ENCODE data around the gene SESN1. TPM values are rescaled to one million over a fixed set of nuclear protein-coding genes. Genes with fewer than 3 reads are reported as not detected.

The SESN1 gene
- total RNA-seq, 2 experiments from 2014 or later: 22.1 to 23.3 TPM

DNA sequence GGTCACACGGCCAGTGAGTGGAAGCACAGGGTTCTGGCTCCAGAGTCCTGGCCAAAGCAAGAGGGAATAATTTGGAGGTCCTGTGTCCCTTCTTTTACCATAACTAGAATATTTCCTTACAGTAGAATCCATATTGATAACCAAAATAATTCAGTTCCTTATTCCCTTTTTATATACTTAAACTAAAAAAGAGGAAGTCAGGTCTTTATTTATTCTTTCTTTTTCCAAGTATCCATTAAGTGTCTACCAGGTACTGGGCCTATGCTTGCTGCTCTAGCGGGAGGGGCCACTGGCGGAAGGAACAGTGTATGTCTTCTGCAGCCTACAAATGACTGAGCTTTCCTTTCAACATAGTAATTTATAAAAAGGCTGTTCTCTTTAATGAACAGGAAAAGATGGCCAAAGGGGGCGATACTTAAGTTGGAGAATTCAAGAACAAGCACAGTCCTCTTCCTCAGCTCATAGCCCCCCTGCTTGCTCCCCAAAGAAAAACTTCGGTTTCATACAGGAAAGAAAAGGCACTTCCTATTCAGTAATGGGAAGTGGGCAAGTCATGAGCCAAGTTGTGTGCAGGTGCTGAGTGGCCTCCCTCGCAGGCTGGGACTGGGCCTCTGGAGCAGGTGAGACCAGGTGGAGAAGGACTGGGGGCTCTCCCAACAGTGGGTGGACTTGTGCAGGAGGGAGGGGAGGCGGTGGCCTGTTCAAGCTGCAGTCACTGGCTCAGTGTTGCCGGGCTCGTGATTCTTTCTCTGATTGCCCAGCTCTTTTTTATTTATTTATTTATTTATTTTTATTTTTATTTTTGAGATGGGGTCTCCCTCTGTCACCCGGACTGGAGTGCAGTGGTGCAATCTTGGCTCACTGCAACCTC, 135.5 kb downstream of the SESN1 start:
- H3K9me3 Mint-ChIP-seq: no peaks in the 10 kb centered on the region
- ChIA-PET CTCF (interaction anchor here (0.8 to 1.5 kb wide), 2 partner anchors 51 to 114 kb away, joined by 3 read pairs; no protein-coding TSS in a partner anchor), POLR2A (no interaction called here)
- intact Hi-C loops (cut with micrococcal nuclease): no loop called here
- TF ChIP-seq, protein P1, sequence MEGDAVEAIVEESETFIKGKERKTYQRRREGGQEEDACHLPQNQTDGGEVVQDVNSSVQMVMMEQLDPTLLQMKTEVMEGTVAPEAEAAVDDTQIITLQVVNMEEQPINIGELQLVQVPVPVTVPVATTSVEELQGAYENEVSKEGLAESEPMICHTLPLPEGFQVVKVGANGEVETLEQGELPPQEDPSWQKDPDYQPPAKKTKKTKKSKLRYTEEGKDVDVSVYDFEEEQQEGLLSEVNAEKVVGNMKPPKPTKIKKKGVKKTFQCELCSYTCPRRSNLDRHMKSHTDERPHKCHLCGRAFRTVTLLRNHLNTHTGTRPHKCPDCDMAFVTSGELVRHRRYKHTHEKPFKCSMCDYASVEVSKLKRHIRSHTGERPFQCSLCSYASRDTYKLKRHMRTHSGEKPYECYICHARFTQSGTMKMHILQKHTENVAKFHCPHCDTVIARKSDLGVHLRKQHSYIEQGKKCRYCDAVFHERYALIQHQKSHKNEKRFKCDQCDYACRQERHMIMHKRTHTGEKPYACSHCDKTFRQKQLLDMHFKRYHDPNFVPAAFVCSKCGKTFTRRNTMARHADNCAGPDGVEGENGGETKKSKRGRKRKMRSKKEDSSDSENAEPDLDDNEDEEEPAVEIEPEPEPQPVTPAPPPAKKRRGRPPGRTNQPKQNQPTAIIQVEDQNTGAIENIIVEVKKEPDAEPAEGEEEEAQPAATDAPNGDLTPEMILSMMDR (IDR thresholded peaks at IDR 0.05): no peak
- no peaks in the 10 kb centered on the region for H3K36me3 Mint-ChIP-seq (ENCODE audit: low read depth)
- H3K4me3 Mint-ChIP-seq: no peak overlapping the region
- DNase-seq (no peak), ATAC-seq (no peak)
- peaks cover 18% of the 10 kb centered on the region for H3K4me1 Mint-ChIP-seq (ENCODE audit: low read depth)
- no peak overlapping the region for H3K27ac Mint-ChIP-seq
- H3K27me3 Mint-ChIP-seq: no peaks in the 10 kb centered on the region

DNA sequence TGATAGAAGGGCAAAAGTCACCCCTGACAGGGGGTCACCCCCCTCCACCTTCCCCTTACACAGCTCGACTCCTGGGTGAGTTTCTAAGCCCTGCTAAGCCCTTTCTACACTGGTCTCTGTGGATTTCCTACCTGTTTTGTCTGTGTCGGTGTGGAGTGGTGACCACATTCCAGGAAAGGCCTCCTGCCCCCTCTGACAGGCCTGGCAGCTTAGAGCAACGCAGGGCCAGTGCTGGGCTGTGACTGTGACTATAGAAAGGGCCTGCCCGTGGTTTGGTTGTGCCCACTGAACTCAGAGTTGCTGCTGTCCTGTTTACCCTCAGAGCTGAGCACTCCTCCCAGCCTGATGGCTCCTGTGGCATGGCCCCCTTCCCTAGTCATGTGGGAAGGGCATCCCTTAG, 137.4 kb downstream of the SESN1 start:
- no peak for DNase-seq
- ChIA-PET CTCF (interaction anchor here (0.5 to 2.0 kb wide), 2 partner anchors 14 to 333 kb away, joined by 3 to 5 read pairs; no protein-coding TSS in a partner anchor), POLR2A (interaction anchor here (1.2 kb wide), 1 partner anchor 36 kb away, joined by 4 read pairs; no protein-coding TSS in a partner anchor)
- H3K4me1 Mint-ChIP-seq (ENCODE audit: low read depth): peaks cover 18% of the 10 kb centered on the region
- no peaks in the 10 kb centered on the region for H3K36me3 Mint-ChIP-seq (ENCODE audit: low read depth)
- no peak overlapping the region for H3K4me3 Mint-ChIP-seq
- ATAC-seq: no peak
- H3K27me3 Mint-ChIP-seq: no peaks in the 10 kb centered on the region
- H3K27ac Mint-ChIP-seq: no peak overlapping the region
- intact Hi-C loops (cut with micrococcal nuclease): no loop called here
- TF ChIP-seq, protein P1 (IDR thresholded peaks at IDR 0.05): no peak
- no peaks in the 10 kb centered on the region for H3K9me3 Mint-ChIP-seq

DNA sequence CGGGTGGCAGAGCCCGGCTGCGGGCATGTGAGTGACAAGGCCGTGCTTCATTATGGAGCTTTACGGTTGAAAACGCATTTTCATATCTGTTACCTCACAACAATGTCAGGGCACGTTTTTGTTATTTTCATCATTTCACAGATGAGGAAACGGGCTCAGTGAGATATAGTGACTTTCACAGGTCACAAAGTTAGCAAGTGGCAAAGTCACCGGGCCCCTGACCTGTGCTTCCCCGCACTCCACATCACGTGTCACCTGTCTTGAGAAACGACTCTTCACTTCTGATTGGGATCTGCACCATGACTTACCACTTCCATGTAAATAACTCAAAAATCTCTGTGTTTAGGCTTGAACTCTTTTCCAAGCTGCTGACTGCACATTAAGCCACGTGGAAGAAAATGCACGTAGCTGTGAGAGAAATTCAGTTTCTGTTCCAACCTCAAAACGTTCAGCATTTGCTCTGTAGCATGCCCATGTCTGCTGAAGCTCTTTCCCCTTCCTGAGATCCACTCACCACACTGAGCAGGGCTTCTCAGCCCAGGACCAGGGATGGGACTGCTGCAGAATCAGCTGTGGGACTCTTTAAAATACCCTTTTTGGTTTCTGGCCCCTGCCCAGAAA, 139.2 kb downstream of the SESN1 start:
- H3K27me3 Mint-ChIP-seq: no peaks in the 10 kb centered on the region
- no peak overlapping the region for H3K4me3 Mint-ChIP-seq
- POLR2A ChIA-PET: no interaction called here
- TF ChIP-seq, protein P1 (IDR thresholded peaks at IDR 0.05): no peak
- no peak for DNase-seq
- CTCF ChIA-PET: interaction anchor here (0.8 to 2.0 kb wide), 2 partner anchors 10 to 13 kb away, joined by 3 to 5 read pairs; no protein-coding TSS in a partner anchor
- no peaks in the 10 kb centered on the region for H3K36me3 Mint-ChIP-seq (ENCODE audit: low read depth)
- no peak overlapping the region for H3K27ac Mint-ChIP-seq
- H3K4me1 Mint-ChIP-seq (ENCODE audit: low read depth): peaks cover 18% of the 10 kb centered on the region
- no peaks in the 10 kb centered on the region for H3K9me3 Mint-ChIP-seq
- intact Hi-C loops (cut with micrococcal nuclease): no loop called here
- peak; percentile 53 for ATAC-seq

DNA sequence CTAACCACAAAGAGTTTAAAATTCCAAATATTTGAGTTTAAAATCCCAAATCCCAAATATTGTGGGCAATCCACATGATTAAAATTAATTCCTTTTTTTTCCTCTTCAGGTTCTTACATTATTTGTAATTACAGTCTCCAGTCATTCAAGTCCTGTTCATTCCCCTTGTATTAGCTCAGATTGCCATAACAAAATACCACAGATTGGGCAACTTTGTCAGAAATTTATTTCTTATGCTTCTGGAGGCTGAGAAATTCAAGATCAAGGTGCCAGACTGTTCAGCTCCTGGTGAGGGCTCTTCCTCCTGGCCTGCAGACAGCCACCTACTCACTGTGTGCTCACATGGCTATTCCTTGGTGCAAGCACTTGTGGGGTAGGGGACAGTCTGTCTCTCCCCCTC, 141.0 kb downstream of the SESN1 start:
- intact Hi-C loops (cut with micrococcal nuclease): no loop called here
- no peak overlapping the region for H3K27ac Mint-ChIP-seq
- H3K4me3 Mint-ChIP-seq: no peak overlapping the region
- DNase-seq (no peak), ATAC-seq (no peak)
- POLR2A ChIA-PET: interaction anchor here (1.5 kb wide), 1 partner anchor 38 kb away, joined by 4 read pairs; no protein-coding TSS in a partner anchor
- H3K9me3 Mint-ChIP-seq: no peaks in the 10 kb centered on the region
- peaks cover 8% of the 10 kb centered on the region for H3K4me1 Mint-ChIP-seq (ENCODE audit: low read depth)
- TF ChIP-seq, protein P1 (IDR thresholded peaks at IDR 0.05): no peak
- H3K36me3 Mint-ChIP-seq (ENCODE audit: low read depth): no peaks in the 10 kb centered on the region
- CTCF ChIA-PET: interaction anchor here (1.2 kb wide), 1 partner anchor 10 kb away, joined by 3 read pairs; no protein-coding TSS in a partner anchor
- H3K27me3 Mint-ChIP-seq: no peaks in the 10 kb centered on the region
